Measurements from ENCODE around the gene SEMA6A. TPM values are rescaled to one million over a fixed set of nuclear protein-coding genes. Genes with fewer than 3 reads are reported as not detected.

SEMA6A gene
- total and polyA plus RNA-seq, 9 of the 15 experiments (the other 6 are each of a cell fraction or from before 2014, with no cell fraction given), result 0.04 to 0.42 (median 0.18) TPM; not detected in 5

DNA sequence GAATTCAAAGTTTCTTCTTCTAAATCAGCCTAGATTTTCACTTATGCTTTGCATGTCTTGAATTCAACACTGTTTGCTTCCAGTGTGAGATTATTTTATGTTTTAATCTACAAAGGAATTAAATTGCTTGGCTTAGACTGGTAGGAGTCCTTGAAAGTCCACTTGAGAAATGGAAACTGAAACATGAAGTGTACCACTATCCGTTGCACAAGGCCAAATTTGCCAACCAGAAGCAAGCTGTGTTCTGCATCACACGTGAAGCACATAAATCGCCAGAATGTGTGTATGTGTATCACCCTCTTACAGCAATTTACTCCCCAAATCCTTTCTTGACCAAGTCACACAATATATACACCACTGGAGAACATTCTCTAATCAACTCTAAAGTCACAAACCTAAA, 10.3 kb downstream of the SEMA6A start:
- Histone ChIP-seq H2AFZ (ENCODE audit: low read depth, low read length) (no peak overlapping the region), H3K9me1 (ENCODE audit: control insufficient read depth, insufficient read depth, low read length) (no peaks in the 10 kb centered on the region), H3K4me2 (ENCODE audit: insufficient read depth, low read length) (no peak overlapping the region), H3K9me3 (replicated peaks; ENCODE audit: control insufficient read depth, insufficient read depth, low read depth, low read length) (no peaks in the 10 kb centered on the region), H3K4me3 (no peak overlapping the region), H3K4me1 (replicated peaks in 1 of 2; ENCODE audit: control insufficient read depth in 2 of 2, insufficient read depth in 2 of 2, low read length in 2 of 2) (no peaks in the 10 kb centered on the region), H3K27ac (ENCODE audit: extremely low read depth, low read depth, low read length) (no peak overlapping the region), H3K36me3 (ENCODE audit: control insufficient read depth, insufficient read depth, low read length) (no peaks in the 10 kb centered on the region), H3K79me2 (ENCODE audit: control insufficient read depth, insufficient read depth, low read length) (no peaks in the 10 kb centered on the region), H3K9ac (ENCODE audit: insufficient read depth in 1 of 2, low read depth in 2 of 2, low read length in 2 of 2) (no peak overlapping the region), H3K27me3 (ENCODE audit: control insufficient read depth in 2 of 2, insufficient read depth in 2 of 2, low read length in 2 of 2) (peaks cover 0 to 5% of the 10 kb centered on the region in 2 experiments; a peak in 2 of 5 replicates), H4K20me1 (replicated peaks; ENCODE audit: control insufficient read depth, insufficient read depth, low read length) (no peaks in the 10 kb centered on the region)
- no TSS peak for BruUV-seq (replicated peaks)
- no peak for ATAC-seq
- intact Hi-C loops (cut with micrococcal nuclease) (no loop called here), in situ Hi-C loops (cut with MboI) (no loop called here)
- ChIA-PET POLR2A (no interaction called here), CTCF (ENCODE audit: low intra/inter-chr PET ratio) (no interaction called here)
- 0% methylated on average over 3 of the region's 3 CpGs for WGBS (ENCODE audit: insufficient coverage, low coverage, missing lambda C conversion rate)
- no peak for FAIRE-seq
- DNase-seq (ENCODE audit: extremely low read depth in 1 of 4, low spot score in 3 of 4), result no peak
- no peak for TF ChIP-seq KDM1A (IDR thresholded peaks at IDR 0.05)
- TF ChIP-seq GTF2B (IDR thresholded peaks at IDR 0.05; ENCODE audit: extremely low read depth, insufficient read length), result no peak
- TF ChIP-seq ZNF696 (CRISPR knock-in tag; conservative IDR thresholded peaks at IDR 0.05), result no peak
- no peak for TF ChIP-seq ZNF780A (CRISPR knock-in tag; IDR thresholded peaks at IDR 0.05)
- no peak for TF ChIP-seq E2F1 (CRISPR knock-in tag; IDR thresholded peaks at IDR 0.05)
- TF ChIP-seq CREM (IDR thresholded peaks at IDR 0.05; ENCODE audit: low read depth), result no peak
- no peak for TF ChIP-seq GMEB1 (CRISPR knock-in tag; IDR thresholded peaks at IDR 0.05)
- no peak for TF ChIP-seq MXI1 (IDR thresholded peaks at IDR 0.05; ENCODE audit: low read depth, low read length)
- no peak for TF ChIP-seq ZNF592 (IDR thresholded peaks at IDR 0.05)
- TF ChIP-seq JUN (IDR thresholded peaks at IDR 0.05; ENCODE audit: borderline replicate concordance, low read depth, low read length), result no peak
- TF ChIP-seq JUN (CRISPR knock-in tag; IDR thresholded peaks at IDR 0.05; ENCODE audit: borderline replicate concordance), result no peak
- TF ChIP-seq SMARCC2 (IDR thresholded peaks at IDR 0.05; ENCODE audit: low read depth), result no peak

Data from K562 (cell line).